Thymus (tissue), 11 donors: ENCODE data around the gene LILRB3. TPM values are rescaled to one million over a fixed set of nuclear protein-coding genes. Genes with fewer than 3 reads are reported as not detected.
"Not testable (repeated sequence)": the region's sequence is repeated elsewhere in the genome, so short reads cannot be mapped to it uniquely, and the experiment has no call there.

Experiments
- DNase-seq, 9 donors: peaks; one replicate each; pipeline ENCODE4 v3.0.0-alpha.2; 2013; ENCODE audit warnings: low spot score in 9 of 9, low read depth in 6 of 9, missing footprints in 1 of 9
- H3K27ac ChIP-seq, 2 donors: one replicate each; pipeline ENCODE4 v1.5.1; 2013; ENCODE audit warnings: control low read depth in 1 of 2, low read depth in 1 of 2, low read length in 1 of 2, mild to moderate bottlenecking in 1 of 2, moderate library complexity in 1 of 2
- H3K27me3 ChIP-seq, 2 donors: one replicate each; pipeline ENCODE4 v1.5.1; 2013; ENCODE audit warnings: low read length in 1 of 2; ENCODE audit not compliant: control insufficient read depth in 2 of 2, insufficient read depth in 1 of 2
- H3K36me3 ChIP-seq, 2 donors: one replicate each; pipeline ENCODE4 v1.5.1; 2013; ENCODE audit warnings: low read length in 1 of 2, mild to moderate bottlenecking in 1 of 2, moderate library complexity in 1 of 2; ENCODE audit not compliant: control insufficient read depth in 2 of 2, insufficient read depth in 2 of 2
- H3K4me1 ChIP-seq, 2 donors: one replicate each; pipeline ENCODE4 v1.5.1; 2013; ENCODE audit warnings: low read length in 2 of 2; ENCODE audit not compliant: control insufficient read depth in 2 of 2, insufficient read depth in 2 of 2
- H3K4me3 ChIP-seq, 2 donors: one replicate each; pipeline ENCODE4 v1.5.1; 2013; ENCODE audit warnings: low read length in 2 of 2, control low read depth in 1 of 2, mild to moderate bottlenecking in 1 of 2
- H3K9me3 ChIP-seq, 2 donors: one replicate each; pipeline ENCODE4 v1.5.1; 2013; ENCODE audit warnings: low read length in 1 of 2, mild to moderate bottlenecking in 1 of 2; ENCODE audit not compliant: control insufficient read depth in 2 of 2, insufficient read depth in 1 of 2
- WGBS: extraction: QIAGEN DNeasy Blood & Tissue Kit; methylation state at CpG from one replicate; pipeline ENCODE4 v1.1.7; 2013; 5-methylcytosine and 5-hydroxymethylcytosine counted together
- polyA plus RNA-seq: library from polyadenylated mRNA; stranded (reverse); fragments of 200-250 nt; gene quantifications from one replicate; pipeline ENCODE4 v1.2.3, GENCODE V29; 2013
- total RNA-seq: library from RNA; stranded (reverse); fragments of 120-200 nt; gene quantifications from one replicate; pipeline ENCODE4 v1.2.4, GENCODE V29; 2013
- donor health status: healthy.

LILRB3 gene
- total and polyA plus RNA-seq, 2 donors, result 1.1 to 15.5 TPM

GRCh38 chr19:54247106-54247930 lies 24.5 kb upstream of the LILRB3 start:
- H3K9me3 ChIP-seq, result no peaks in the 10 kb centered on the region
- no peaks in the 10 kb centered on the region for H3K36me3 ChIP-seq
- peaks cover 0 to 6% of the 10 kb centered on the region in 2 donors for H3K4me1 ChIP-seq
- peaks cover 0 to 13% of the 10 kb centered on the region in 2 donors for H3K27me3 ChIP-seq
- WGBS, result 80% methylated on average over 20 of the region's 20 CpGs
- no peak for DNase-seq
- H3K27ac ChIP-seq, result no peak overlapping the region
- no peak overlapping the region for H3K4me3 ChIP-seq

GRCh38 chr19:54245936-54246335 lies 23.1 kb upstream of the LILRB3 start:
- no peak overlapping the region for H3K27ac ChIP-seq
- no peak for DNase-seq

GRCh38 chr19:54243809-54244208 lies 21.0 kb upstream of the LILRB3 start:
- H3K36me3 ChIP-seq, H3K27ac ChIP-seq, H3K9me3 ChIP-seq, DNase-seq, H3K4me3 ChIP-seq, H3K4me1 ChIP-seq: not testable (repeated sequence)
- WGBS, result 28% methylated on average over 6 of the region's 8 CpGs
- peaks cover 0 to 13% of the 10 kb centered on the region in 2 donors for H3K27me3 ChIP-seq

More at GRCh38 chr19:54245936-54246335, 23.1 kb upstream of the LILRB3 start:
- WGBS, result 76% methylated on average over 3 of the region's 3 CpGs
- Histone ChIP-seq H3K4me3 (no peak overlapping the region), H3K9me3 (no peaks in the 10 kb centered on the region), H3K4me1 (peaks cover 0 to 6% of the 10 kb centered on the region in 2 donors), H3K36me3 (no peaks in the 10 kb centered on the region), H3K27me3 (peaks cover 0 to 13% of the 10 kb centered on the region in 2 donors)

- not testable (repeated sequence) for H3K27me3 ChIP-seq, H3K4me3 ChIP-seq, DNase-seq, H3K27ac ChIP-seq, H3K36me3 ChIP-seq, H3K4me1 ChIP-seq, H3K9me3 ChIP-seq
- WGBS, result 75% methylated on average over 6 of the region's 6 CpGs
Observed at GRCh38 chr19:54242646-54243045, 19.8 kb upstream of the LILRB3 start, which contains the start of gene LILRA6. Gene LILRA6 (minus strand): TSS chr19:54242790.

- DNase-seq, H3K4me1 ChIP-seq, H3K27ac ChIP-seq, H3K9me3 ChIP-seq, H3K27me3 ChIP-seq, H3K4me3 ChIP-seq, H3K36me3 ChIP-seq: not testable (repeated sequence)
- 90% methylated on average over 4 of the region's 4 CpGs for WGBS
Observed at GRCh38 chr19:54242234-54242633, 19.4 kb upstream of the LILRB3 start.

GRCh38 chr19:54240372-54241336 lies 17.8 kb upstream of the LILRB3 start:
- not testable (repeated sequence) for H3K36me3 ChIP-seq, H3K9me3 ChIP-seq, H3K4me1 ChIP-seq, DNase-seq, H3K4me3 ChIP-seq, H3K27me3 ChIP-seq, H3K27ac ChIP-seq
- WGBS, result 92% methylated on average over 19 of the region's 22 CpGs

GRCh38 chr19:54239491-54240371 lies 16.9 kb upstream of the LILRB3 start:
- not testable (repeated sequence) for H3K9me3 ChIP-seq, DNase-seq, H3K4me1 ChIP-seq, H3K27me3 ChIP-seq, H3K4me3 ChIP-seq, H3K27ac ChIP-seq, H3K36me3 ChIP-seq
- 89% methylated on average over 14 of the region's 21 CpGs for WGBS

GRCh38 chr19:54233941-54234340 lies 11.1 kb upstream of the LILRB3 start:
- Histone ChIP-seq H3K4me3 (no peak overlapping the region), H3K27me3 (no peaks in the 10 kb centered on the region), H3K27ac (no peak overlapping the region), H3K9me3 (no peaks in the 10 kb centered on the region), H3K36me3 (no peaks in the 10 kb centered on the region), H3K4me1 (no peaks in the 10 kb centered on the region)
- WGBS, result 89% methylated on average over 5 of the region's 5 CpGs
- no peak for DNase-seq
